DOHH2 (cell line): ENCODE data around the gene TRIML1.

Experiments
- CTCF ChIP-seq: fragments of 200-600 bp; sonication (generic); IDR thresholded peaks from one replicate; pipeline ENCODE4 v1.5.1; 2014; ENCODE audit warnings: antibody characterized with exemption, mild to moderate bottlenecking, low read depth, low read length; ENCODE audit not compliant: poor library complexity, severe bottlenecking
- EZH2phosphoT487 ChIP-seq: fragments of 200-600 bp; sonication (generic); IDR thresholded peaks from 2 replicates; pipeline ENCODE4 v1.6.1; 2017; ENCODE audit warnings: borderline replicate concordance, mild to moderate bottlenecking, antibody characterized with exemption, low read length, moderate library complexity, mixed read lengths

DNA sequence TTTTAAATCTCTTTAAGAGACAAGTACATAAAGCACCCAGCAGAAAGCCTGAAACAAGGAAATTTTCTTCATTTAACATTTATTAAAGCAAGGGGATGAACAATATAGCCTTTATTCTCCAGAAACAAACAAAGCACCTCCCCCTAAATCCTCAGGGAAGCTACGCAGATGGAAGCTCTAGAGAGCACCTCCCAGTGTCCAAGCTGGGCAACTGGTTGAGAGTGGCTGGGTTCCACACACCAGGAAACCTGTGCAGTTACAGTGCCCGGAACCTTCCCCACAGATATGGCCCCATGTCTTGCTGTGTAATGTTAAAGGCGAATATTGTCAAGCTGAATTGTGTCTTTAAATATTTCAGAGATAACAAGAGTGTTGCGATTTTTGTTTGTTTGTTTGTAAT, 8.9 kb upstream of the TRIML1 start:
- TF ChIP-seq CTCF, result no peak
- TF ChIP-seq EZH2phosphoT487, result no peak
